GM19240 (cell line): ENCODE data around the gene UPK1A.
"Not testable (repeated sequence)": the region's sequence is repeated elsewhere in the genome, so short reads cannot be mapped to it uniquely, and the experiment has no call there.

Source experiments
- DNase-seq: peaks from one replicate; pipeline ENCODE4 v3.0.0; 2011; ENCODE audit warnings: low spot score; ENCODE audit not compliant: insufficient read length

The UPK1A gene

DNA sequence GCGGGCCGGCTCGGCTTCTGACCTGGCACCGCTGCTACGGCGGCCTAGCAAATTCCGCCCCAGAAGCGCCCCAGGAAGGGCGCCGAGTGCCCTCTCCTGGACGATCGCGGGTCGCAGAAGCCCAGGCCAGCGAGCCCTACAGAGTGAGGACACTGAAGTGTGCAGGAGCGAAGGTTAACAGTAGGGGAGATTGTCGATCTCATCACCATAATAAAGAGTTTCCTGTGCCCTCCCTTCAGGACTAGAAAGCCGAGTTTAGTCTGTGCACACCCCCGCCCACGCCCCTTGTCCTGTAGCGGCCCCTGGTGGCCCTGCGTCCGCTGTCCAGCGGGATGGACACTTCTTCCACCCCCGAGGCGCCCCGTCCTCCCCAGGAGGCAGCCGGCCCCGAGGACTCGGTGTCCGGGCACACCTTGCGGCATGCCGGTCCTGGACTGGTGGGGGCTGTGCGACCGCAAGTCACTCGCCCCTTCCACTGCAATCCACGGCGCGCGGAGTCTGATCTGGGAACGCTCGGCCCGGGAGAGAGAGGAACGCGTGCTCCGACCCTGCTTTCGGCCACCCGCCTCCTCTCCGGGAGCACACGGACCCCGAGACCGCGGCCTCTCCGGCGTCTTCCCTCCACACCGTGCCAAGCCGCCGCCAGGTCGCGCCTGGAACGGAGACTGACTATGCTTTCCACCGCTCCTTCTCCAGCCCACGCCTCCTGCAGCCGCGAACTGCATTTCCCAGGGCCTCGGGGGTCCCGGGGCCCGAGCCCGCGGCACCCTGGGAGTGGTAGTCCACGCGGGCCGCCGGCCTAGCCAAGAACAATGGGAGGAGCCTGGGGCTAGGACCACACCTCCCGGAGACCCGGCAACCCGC is 50.7 kb downstream of the UPK1A start:
- peak; percentile 52 for DNase-seq

DNA sequence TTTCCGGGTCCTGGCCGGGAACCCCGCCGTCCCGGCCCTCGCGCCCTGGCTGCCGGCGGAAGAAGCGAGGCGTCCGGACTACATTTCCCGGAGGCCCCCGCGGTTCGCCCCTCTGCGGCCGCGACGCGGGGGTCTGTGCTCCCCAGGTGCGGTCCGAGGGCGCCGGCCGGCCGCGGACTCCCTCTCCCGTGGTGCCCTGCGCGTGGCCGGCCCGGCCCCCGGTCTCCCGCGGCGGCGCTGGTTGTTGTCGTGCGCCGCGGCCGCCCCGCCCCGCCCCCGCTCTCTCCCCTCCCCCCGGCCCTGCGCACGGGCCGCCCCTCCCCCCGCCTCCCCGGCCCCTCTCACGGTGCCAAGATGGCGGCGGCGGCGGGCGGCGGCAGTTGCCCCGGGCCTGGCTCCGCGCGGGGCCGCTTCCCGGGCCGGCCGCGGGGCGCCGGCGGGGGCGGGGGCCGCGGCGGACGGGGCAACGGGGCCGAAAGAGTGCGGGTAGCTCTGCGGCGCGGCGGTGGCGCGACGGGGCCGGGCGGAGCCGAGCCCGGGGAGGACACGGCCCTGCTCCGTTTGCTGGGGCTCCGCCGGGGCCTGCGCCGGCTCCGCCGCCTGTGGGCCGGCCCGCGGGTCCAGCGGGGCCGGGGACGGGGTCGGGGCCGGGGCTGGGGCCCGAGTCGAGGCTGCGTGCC is 51.5 kb downstream of the UPK1A start, which contains the start of gene KMT2B:
KMT2B (plus strand) TSS at position 339 of the 680 bp plus-strand sequence; CDS start at position 355, 16 bp downstream.
- peak; percentile 98 for DNase-seq

DNA sequence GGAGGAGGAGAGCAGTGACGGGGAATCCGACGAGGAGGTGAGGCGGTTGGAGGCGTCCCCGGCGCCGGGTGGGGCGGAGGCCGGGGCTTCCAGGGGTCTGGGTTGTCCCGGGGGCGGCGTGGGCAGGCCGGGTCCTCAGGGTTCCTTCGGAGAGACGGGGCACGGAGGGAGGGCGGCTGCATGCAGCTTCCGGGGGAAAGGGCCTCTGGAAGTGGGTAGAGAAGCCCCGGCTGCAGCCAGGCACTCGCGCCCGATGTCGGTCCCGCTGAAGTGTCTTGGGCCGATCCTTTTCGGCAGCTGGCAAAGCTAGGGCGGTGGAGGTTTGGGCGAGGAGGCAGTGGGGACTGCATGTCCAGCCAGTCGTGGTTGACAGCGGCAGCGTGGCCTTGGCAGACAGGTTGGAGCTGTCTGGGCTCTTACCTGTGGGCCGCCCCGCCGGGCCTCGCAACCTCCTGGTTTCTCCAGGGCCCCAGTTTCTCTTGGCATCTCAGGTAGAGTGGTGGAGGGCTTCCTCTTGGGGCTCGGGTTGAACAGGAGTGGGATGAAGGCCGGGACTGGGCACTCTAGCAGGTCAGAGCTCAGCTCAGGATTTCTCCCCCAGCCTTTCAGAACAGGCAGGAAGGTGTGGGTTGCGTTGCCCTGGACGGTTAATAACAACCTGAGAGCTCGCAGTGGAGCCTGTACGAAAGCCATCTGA is 52.2 kb downstream of the UPK1A start:
- peak; percentile 60 for DNase-seq

DNA sequence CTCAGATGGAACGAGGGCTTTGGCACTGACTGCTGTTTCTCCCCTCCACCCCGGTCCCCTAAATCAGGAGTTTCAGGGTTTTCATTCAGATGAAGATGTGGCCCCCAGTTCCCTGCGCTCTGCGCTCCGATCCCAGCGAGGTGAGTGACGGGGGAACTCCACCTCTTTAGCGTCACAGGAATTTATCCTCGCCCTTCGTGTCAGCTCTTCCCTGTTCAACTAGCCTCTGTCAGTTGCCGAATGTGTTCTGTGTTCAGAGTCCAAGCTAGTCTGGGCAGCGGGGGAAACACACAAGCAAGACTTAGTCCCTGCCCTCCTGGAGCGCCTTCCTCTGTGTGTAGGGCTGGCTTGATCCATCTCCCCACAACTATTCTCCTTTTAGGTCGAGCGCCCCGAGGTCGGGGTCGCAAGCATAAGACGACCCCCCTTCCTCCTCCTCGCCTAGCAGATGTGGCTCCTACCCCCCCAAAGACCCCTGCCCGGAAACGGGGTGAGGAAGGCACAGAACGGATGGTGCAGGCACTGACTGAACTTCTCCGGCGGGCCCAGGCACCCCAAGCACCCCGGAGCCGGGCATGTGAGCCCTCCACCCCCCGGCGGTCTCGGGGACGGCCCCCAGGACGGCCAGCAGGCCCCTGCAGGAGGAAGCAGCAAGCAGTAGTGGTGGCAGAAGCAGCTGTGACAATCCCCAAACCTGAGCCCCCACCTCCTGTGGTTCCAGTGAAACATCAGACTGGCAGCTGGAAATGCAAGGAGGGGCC is 53.3 kb downstream of the UPK1A start:
- DNase-seq = no peak

DNA sequence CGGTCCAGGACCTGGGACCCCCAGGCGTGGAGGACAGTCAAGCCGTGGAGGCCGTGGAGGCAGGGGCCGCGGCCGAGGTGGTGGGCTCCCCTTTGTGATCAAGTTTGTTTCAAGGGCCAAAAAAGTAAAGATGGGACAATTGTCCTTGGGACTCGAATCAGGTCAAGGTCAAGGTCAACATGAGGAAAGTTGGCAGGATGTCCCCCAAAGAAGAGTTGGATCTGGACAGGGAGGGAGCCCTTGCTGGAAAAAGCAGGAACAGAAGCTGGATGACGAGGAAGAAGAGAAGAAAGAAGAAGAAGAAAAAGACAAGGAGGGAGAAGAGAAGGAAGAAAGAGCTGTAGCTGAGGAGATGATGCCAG is 53.8 kb downstream of the UPK1A start:
- no peak for DNase-seq

DNA sequence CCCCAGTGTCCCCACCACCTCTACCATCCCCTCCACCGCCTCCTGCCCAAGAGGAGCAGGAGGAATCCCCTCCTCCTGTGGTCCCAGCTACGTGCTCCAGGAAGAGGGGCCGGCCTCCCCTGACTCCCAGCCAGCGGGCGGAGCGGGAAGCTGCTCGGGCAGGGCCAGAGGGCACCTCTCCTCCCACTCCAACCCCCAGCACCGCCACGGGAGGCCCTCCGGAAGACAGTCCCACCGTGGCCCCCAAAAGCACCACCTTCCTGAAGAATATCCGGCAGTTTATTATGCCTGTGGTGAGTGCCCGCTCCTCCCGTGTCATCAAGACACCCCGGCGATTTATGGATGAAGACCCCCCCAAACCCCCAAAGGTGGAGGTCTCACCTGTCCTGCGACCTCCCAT is 54.3 kb downstream of the UPK1A start:
- no peak for DNase-seq

DNA sequence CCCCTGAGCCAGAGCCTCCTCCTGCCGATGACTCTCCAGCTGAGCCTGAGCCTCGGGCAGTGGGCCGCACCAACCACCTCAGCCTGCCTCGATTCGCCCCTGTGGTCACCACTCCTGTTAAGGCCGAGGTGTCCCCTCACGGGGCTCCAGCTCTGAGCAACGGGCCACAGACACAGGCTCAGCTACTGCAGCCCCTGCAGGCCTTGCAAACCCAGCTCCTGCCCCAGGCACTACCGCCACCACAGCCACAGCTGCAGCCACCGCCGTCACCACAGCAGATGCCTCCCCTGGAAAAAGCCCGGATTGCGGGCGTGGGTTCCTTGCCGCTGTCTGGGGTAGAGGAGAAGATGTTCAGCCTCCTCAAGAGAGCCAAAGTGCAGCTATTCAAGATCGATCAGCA is 55.1 kb downstream of the UPK1A start:
- DNase-seq = no peak

DNA sequence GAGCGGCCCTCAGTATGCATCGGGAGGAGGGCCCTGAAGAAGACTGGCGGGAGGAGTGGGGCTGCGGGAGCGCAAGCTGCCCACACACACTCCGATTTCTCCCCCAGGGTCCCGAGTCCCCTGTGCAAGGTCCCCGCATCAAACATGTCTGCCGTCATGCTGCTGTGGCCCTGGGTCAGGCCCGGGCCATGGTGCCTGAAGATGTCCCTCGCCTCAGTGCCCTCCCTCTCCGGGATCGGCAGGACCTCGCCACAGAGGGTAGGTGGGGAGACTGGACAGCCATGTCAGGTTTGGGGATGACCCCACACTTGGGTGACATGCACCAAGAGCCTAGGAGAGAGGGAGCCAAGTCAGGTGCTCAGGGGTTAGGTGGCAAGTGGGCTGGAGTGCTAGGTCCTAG is 56.1 kb downstream of the UPK1A start:
- no peak for DNase-seq

DNA sequence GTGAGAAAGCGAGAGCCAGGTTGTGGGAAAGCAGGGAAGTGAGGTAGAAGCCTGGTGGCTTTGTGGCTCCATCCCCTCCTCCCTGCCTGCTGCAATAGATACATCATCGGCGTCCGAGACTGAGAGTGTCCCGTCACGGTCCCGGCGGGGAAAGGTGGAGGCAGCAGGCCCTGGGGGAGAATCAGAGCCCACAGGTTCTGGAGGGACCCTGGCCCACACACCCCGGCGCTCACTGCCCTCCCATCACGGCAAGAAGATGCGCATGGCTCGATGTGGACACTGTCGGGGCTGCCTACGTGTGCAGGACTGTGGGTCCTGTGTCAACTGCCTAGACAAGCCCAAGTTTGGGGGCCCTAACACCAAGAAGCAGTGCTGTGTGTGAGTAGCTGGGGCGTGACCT is 56.6 kb downstream of the UPK1A start:
- DNase-seq = no peak

DNA sequence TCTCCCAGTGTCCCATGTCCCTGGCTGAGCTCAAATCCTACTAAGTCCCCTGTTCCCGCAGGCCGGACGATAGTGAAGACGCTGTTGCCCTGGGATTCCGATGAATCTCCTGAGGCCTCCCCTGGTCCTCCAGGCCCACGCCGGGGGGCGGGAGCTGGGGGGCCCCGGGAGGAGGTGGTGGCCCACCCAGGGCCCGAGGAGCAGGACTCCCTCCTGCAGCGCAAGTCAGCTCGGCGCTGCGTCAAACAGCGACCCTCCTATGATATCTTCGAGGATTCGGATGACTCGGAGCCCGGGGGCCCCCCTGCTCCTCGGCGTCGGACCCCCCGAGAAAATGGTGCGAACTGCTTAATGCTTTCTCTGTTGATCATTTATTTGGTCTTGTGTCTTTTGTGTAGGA is 57.4 kb downstream of the UPK1A start:
- no peak for DNase-seq

DNA sequence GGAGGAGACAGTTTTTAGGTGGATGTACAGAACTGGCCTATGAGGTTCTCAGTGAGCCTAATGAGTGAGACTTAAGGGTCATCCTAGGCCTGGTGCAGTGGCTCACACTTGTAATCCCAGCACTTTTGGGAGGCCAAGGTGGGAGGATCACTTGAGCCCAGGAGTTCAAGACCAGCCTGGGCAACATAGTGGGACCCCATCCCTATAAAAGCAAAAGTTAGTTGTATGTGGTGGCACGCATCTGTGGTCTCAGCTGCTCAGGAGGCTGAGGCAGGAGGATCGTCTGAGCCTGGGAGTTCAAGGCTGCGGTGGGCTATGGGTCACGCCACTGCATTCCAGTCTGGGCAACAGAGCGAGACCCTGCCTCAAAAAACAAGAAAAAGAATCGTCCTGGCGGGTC is 57.8 kb downstream of the UPK1A start:
- not testable (repeated sequence) for DNase-seq

DNA sequence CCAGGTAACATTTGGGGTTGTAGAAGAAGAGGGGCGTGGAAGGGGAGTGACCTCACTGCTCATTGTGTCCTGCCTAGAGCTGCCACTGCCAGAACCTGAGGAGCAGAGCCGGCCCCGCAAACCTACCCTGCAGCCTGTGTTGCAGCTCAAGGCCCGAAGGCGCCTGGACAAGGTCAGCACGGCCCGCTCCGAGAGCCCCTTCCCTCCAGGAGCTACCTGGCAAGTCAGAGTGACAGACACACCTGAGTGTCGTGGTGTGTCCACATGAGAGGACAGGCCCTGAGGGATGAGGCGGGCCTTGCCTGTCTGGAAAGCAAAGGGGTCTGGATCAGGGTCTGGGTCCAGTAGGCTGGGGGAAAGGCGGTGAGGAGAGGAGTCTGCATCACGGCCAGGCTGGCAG is 58.2 kb downstream of the UPK1A start:
- DNase-seq = no peak

DNA sequence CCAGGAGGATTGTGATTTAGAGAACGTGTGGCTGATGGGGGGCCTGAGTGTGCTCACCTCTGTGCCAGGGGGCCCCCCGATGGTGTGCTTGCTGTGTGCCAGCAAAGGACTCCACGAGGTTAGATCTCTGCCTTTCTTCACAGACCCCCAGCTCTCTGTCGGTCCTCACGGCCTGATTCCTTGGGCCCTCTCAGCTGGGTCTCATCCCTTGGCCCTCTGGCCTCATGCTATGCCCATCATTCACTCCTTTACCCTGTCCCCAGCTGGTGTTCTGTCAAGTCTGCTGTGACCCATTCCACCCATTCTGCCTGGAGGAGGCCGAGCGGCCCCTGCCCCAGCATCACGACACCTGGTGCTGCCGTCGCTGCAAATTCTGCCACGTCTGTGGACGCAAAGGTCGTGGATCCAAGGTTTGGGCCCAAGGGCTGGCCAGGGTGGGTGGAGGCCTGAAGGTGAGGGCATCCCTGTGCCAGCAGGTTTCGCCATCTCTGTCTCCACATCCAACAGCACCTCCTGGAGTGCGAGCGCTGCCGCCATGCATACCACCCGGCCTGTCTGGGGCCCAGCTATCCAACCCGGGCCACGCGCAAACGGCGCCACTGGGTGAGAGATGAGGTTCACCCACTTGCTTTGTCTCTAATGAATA is 59.0 kb downstream of the UPK1A start:
- no peak for DNase-seq

DNA sequence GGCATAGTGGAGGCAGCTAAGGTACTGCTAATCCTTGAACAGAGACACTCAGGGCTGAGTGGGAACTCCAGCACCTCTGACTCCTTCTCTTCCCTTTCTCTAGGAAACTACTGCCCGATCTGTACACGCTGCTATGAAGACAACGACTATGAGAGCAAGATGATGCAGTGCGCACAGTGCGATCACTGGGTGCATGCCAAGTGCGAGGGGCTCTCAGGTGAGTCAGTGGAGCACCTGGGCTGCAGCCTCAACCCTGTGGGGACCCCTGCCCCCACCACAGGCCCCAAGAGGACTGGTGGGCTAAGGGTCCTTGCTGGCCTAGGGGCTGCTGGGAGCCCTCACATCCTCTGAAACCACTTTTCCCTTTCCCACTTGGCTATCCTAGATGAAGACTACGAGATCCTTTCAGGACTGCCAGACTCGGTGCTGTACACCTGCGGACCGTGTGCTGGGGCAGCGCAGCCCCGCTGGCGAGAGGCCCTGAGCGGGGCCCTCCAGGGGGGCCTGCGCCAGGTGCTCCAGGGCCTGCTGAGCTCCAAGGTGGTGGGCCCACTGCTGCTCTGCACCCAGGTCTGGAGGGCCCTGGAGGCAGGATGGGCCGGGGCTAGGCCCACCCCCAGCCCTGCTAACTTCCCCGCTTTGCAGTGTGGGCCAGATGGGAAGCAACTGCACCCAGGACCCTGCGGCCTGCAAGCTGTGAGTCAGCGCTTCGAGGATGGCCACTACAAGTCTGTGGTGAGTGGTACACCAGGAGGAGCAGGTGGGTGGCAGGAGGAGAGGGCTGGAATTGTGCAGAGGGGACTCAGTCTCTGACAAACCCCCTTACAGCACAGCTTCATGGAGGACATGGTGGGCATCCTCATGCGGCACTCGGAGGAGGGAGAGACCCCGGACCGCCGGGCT is 61.0 kb downstream of the UPK1A start:
- no peak for DNase-seq
